Hematopoietic multipotent progenitor cell treated with erythropoietin and hydrocortisone succinate and interleukin-3 and kit ligand, for 4 days (in vitro differentiated cells): Measurements from ENCODE around the gene SCAMP4.

Experiments used
- DNase-seq: peaks from one replicate; pipeline ENCODE4 v3.0.0-alpha.2; 2015

The SCAMP4 gene

GRCh38 chr19:1917926-1918325 is 12.7 kb downstream of the SCAMP4 start:
- no peak for DNase-seq

DNA sequence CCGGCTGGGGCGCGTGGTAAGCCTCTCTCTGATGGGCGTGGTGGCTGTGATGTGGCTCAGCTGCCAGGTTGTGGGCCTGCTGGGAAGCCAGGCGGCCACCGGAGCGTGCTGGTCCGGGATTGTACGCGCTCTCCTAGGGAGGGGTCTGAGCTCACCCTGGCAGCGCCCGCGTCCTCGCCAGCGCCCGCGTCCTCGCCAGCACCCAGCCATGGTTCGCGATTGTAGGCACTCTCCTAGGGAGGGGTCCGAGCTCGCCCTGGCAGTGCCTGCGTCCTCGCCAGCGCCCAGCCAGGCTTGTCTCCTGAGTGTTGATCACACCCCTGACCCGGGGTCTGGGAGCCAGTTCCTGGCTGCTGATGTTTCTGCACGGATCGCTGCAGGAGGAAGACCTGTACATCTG is 13.8 kb downstream of the SCAMP4 start:
- no peak for DNase-seq

DNA sequence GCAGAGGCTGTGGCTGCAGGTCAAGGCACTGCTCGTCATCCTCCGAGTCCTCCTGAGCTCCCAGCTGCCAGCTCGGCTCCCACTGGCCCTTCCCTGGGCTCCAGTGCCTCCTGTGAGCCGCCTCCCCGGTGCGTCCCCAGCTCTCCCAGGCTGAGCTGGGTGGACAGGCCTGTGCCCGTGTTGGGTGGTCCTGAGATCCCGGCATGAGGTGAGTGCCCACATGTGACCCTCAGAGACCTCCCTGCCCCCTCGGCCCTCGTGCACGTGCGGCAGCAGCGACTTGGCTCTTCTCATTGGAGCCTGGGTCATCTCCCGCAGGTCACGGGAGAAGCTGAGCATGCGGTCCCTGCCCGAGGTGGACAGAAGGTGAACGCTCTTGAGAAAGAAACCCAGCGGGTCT is 15.4 kb downstream of the SCAMP4 start:
- DNase-seq, result no peak

GRCh38 chr19:1921326-1921725 is 16.1 kb downstream of the SCAMP4 start:
- no peak for DNase-seq

GRCh38 chr19:1921825-1922224 is 16.6 kb downstream of the SCAMP4 start:
- DNase-seq, result no peak

- DNase-seq, result no peak
Observed at GRCh38 chr19:1922803-1923202, 17.6 kb downstream of the SCAMP4 start.

GRCh38 chr19:1923319-1923718 is 18.1 kb downstream of the SCAMP4 start:
- DNase-seq, result no peak

DNA sequence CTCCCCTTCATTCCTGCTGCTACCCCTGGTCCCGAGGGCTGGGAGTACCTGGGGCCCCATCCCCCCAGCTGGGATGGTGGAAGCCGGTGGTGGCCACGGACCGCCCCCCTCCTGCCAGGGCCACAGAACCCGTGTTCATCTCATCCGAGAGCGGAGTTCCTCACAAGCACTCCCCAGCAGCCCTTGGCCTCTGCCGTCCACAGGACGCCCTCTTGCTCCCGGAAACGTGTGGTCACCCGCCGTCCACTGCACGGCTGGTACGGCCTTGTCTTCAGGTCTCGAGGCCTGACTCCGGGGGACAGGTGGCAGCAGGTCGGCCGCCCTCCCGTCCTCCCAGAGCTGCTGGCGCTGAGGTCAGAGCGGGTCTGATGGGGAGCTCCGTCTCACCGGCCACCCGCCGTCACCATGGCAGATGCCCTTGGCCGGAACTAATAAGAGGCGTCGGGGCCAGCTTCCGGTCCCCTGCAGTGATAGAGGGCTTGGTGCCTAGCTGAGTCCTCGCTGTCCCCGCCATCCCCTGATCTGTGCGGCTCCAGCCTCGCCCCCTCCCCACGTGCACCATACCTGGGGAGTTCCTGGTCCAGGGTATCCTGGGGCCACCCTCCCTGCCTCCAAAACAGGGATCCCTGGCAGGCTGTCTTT is 19.2 kb downstream of the SCAMP4 start:
- DNase-seq, result no peak

GRCh38 chr19:1925544-1925943 is 20.3 kb downstream of the SCAMP4 start:
- DNase-seq, result no peak

DNA sequence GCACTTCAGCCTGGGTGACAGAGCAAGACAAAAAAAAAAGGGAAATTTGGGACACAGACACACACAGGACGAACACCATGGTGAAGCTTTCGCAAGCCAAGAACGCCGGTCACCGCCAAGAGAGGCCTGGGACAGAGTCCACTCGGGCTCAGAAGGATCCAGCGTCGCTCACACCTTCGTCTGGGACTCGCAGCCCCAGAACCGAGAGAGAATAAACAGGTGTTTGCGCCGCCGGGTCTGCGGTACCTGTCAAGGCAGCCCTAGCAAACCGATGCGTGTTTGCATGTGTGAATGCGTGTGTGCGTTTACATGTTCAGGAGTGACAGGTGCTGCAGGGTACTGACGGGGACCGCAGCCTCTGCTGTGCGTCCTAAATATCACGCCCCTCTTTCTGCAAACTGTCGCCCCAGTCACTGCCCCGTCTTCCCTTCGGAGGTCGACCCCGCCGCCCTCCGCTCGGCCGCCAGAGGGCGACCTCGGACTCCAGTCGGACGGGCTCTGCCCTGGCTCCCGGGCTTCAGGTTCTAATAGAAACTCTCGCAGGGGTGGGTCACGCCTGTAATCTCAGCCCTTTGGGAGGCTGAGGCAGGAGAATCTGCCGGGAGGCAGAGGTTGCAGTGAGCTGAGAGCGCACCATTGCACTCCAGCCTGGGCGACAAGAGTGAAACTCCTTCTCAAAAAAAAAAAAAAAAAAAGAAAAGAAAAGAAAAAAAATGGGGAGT is 24.0 kb downstream of the SCAMP4 start:
- peak; percentile 92 for DNase-seq

DNA sequence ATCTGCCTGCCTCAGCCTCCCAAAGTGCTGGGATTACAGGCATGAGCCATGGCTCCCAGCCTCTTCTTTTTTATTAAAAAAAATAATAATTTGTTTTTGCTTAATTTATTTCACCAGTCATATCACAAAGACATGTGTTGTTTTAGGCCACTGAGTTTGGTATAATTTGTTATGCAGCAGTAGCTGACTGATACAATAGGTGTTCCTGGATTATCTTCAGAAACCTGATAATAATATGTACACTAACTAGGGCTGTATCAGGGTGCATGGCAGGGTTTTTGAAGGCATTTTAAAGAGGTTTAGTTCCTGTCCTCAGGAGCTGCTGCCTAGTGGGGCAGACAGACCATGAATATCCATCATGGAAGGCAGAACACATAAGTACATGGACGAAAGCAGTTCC is 26.2 kb downstream of the SCAMP4 start:
- DNase-seq, result no peak

GRCh38 chr19:1932395-1932794 is 27.2 kb downstream of the SCAMP4 start:
- no peak for DNase-seq

- no peak for DNase-seq
Observed at GRCh38 chr19:1933244-1933643, 28.0 kb downstream of the SCAMP4 start.

- no peak for DNase-seq
Observed at GRCh38 chr19:1933942-1934341, 28.7 kb downstream of the SCAMP4 start.

GRCh38 chr19:1935484-1936208 is 30.4 kb downstream of the SCAMP4 start:
- peak; percentile 78 for DNase-seq

GRCh38 chr19:1936430-1936829 is 31.2 kb downstream of the SCAMP4 start:
- no peak for DNase-seq

- no peak for DNase-seq
Observed at GRCh38 chr19:1936916-1937610, 31.9 kb downstream of the SCAMP4 start.

DNA sequence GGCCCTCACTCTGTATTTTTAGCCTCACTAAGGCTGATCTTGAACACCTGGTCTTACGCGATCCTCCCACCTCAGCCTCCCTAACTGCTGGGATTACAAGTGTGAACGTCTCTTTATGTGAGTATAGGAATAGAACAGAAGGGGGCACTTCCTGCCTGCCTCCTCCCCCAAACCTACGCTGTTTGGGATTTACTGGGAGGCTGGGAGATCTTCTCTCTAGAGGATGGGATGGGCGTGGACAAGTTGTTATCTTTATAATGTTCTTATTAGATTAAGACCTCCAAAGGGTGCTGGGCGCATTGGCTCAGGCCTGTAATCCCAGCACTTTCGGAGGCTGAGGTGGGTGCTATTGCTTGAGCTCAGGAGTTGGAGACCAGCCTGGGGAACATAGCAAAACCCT is 32.9 kb downstream of the SCAMP4 start:
- DNase-seq, result no peak

GRCh38 chr19:1941146-1942077 is 36.2 kb downstream of the SCAMP4 start, which contains the start of gene CSNK1G2:
Gene CSNK1G2, plus strand, starts transcription at chr19:1941172. Its CDS starts 28,601 bp downstream, at chr19:1969773.
- DNase-seq, result no peak

GRCh38 chr19:1942078-1942933 is 37.1 kb downstream of the SCAMP4 start:
- DNase-seq, result peak; percentile 86

- DNase-seq, result peak; percentile 44
Observed at GRCh38 chr19:1942934-1943555, 37.8 kb downstream of the SCAMP4 start.
